Fibroblast of mammary gland (primary cell): ENCODE measurements around the gene FAM180A.

Experiments
- DNase-seq: peaks from one replicate; pipeline ENCODE4 v3.0.0-alpha.2; 2010; ENCODE audit warnings: low read depth
- H3K4me3 ChIP-seq: 2 replicates; pipeline ENCODE4 v1.5.1; 2011; ENCODE audit warnings: low read depth, mild to moderate bottlenecking, low read length, moderate library complexity; ENCODE audit not compliant: control insufficient read depth
- TF ChIP-seq, protein P1 (sequence below): conservative IDR thresholded peaks from 2 replicates; pipeline ENCODE4 v1.5.1; 2011; ENCODE audit warnings: low read depth, low read length, inconsistent platforms; ENCODE audit not compliant: control insufficient read depth, insufficient read depth

FAM180A gene

DNA sequence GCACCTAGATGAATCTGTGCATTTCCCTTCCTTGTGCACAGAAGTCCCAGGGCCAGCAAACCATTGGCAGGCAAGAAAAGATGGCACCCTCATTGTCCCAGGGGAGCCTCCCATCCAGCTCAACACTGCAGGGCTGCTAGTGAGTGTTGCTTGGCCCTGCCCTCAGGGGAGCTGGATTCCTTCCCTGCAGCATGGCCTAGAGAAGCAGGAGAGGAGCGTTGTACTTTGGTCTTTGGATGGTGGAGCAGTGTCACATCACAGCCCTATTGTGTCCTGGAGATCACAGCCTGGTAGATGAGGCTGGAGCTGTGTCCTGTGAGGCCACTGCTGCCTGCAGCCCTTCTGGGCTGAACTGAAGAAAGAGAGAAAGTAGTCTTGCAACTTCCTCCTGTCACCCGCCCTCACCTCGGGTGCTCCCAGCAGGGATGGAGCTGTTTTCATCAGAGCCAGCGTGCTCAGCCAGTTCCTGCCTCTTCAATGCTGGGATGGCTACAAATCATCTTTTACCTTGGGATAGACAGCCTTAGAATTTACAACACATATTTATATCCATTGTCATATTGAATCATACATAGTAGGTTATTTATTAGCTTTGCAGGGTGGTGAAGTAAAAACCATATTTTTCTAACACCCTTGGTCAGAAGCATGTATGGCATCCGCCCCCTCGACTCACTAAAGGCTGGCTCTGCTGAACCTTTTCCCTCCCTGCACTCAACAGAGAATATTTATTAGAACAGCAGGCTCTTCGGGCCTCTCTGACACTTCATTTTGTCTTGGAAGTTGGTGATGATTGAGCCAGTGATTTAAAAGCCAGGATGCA, 43.1 kb upstream of the FAM180A start:
- TF ChIP-seq, protein P1, sequence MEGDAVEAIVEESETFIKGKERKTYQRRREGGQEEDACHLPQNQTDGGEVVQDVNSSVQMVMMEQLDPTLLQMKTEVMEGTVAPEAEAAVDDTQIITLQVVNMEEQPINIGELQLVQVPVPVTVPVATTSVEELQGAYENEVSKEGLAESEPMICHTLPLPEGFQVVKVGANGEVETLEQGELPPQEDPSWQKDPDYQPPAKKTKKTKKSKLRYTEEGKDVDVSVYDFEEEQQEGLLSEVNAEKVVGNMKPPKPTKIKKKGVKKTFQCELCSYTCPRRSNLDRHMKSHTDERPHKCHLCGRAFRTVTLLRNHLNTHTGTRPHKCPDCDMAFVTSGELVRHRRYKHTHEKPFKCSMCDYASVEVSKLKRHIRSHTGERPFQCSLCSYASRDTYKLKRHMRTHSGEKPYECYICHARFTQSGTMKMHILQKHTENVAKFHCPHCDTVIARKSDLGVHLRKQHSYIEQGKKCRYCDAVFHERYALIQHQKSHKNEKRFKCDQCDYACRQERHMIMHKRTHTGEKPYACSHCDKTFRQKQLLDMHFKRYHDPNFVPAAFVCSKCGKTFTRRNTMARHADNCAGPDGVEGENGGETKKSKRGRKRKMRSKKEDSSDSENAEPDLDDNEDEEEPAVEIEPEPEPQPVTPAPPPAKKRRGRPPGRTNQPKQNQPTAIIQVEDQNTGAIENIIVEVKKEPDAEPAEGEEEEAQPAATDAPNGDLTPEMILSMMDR = no peak

DNA sequence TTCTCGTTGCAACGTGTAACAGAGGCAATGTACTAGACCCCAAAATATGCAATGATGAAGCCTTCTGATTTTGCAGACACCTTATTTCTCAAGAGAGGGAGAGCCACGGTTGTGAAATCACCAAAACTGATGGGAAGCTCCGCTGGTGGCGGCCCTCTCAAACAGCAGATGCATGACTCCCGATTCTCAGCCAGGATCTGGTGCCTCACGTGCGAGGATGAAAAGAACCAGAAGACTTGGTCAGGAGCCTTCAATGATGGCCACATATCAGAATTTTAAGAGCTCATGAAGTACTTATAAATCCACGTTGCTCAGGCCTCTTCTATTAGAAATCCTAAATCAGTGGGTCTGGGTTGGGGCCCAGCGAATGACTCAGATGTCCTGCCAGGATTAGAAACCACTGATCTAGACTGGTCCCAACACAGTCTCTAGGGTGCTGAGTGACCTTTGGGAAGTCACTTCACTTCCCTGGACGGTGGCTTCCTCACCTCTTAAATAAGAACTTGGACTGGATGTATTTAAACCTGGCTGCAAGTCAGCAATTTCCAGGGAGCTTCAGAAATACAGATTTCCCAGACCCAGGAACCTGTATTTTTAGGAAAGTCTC, 41.9 kb upstream of the FAM180A start:
- no peak overlapping the region for H3K4me3 ChIP-seq
- TF ChIP-seq, protein P1 = no peak
- no peak for DNase-seq

More for the DNA sequence above, 43.1 kb upstream of the FAM180A start:
- no peak for DNase-seq
- no peak overlapping the region for H3K4me3 ChIP-seq

DNA sequence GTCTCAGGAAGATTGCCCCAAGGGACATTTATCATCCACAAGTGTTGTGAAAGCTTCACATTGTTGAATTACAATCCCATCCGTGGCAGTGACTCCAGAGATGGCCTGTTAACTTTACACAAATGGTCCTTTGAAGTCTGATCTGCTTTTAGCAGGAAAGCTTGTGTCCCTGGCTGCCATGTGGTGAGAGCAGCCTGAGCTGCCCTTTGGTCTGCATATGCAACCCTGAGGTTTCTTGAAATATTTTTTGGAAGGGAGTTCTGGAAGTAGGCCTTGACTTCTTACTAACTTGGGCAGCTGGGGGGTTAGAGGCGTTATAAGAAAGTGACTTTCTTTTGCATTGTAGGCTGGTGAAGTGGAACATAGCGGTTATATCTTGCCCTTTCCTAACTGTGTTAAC, 41.3 kb upstream of the FAM180A start:
- DNase-seq = no peak
- no peak overlapping the region for H3K4me3 ChIP-seq
- TF ChIP-seq, protein P1 = no peak

DNA sequence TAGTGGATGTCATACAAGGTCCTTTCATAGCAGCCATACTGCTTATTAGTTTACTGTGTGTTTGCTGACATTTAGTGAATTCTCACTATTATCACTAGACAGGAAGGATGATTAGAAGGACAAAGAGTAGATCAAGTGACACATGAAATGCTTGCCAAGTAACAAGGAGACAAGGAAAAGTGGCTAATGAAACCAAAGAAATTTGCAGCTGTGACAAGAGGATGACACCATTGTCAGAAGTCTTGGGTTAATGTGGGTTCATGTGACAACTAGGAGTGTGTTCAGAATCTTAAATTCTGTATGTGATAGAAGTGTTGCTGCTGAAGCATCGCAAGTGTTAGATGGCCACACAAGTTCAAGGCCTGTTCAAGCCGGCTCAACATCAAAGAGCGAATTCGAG, 40.8 kb upstream of the FAM180A start:
- TF ChIP-seq, protein P1 = no peak
- H3K4me3 ChIP-seq = no peak overlapping the region
- DNase-seq = no peak

DNA sequence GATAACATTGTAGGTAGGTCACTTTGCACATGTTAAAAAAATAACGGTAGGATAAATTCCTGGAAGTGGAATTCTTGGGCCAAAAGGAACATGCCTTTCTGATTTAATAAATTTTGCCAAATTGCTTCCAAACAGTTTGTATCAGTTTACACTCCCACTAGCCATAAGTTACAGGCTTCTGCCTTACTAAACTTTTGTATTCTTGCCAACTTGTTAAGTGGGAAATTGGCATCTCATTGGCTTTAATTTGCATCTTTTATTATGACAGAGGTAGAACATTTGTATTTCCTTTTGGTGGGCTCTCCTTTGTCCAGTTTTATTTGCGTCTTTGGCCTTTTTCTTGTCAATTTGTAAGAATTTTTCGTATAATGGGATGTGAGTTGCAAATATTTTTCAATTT, 38.3 kb upstream of the FAM180A start:
- DNase-seq = no peak
- TF ChIP-seq, protein P1 = no peak
- H3K4me3 ChIP-seq = no peak overlapping the region

DNA sequence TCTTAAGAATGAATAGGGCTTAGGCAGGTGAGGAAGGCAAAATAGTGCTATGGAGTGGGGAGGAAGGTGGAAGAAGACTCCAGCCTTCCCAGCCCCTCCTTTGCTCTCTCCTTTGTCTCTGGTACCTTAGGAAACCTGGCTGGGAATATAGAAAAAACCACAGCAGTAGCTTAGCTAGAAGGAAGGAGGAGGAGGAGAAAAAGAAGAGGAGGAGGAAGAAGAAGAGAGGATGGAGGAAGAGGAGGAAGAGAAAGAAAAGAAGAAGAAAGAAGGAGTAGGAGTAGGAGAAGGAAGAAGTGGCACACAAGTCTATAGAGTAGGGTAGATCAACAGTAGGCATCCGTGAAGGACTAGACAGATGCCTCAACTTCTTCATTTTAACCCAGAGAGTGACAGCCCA, 36.5 kb upstream of the FAM180A start:
- TF ChIP-seq, protein P1 = no peak
- no peak for DNase-seq
- H3K4me3 ChIP-seq = no peak overlapping the region
